PFSK-1 (cell line): ENCODE results near the gene PEMT.

Experiments used
- FOXP2 ChIP-seq: optimal IDR thresholded peaks from 2 replicates; pipeline ENCODE3; 2011; ENCODE audit warnings: borderline replicate concordance, control low read depth, inconsistent platforms; ENCODE audit not compliant: insufficient read depth; ENCODE audit errors: extremely low read length, extremely low read depth
- POLR2AphosphoS5 ChIP-seq: IDR thresholded peaks from 2 replicates; pipeline ENCODE4 v1.6.1; 2012; ENCODE audit warnings: low read depth, mild to moderate bottlenecking, control low read depth, low read length, moderate library complexity
- REST ChIP-seq, 2 experiments: IDR thresholded peaks; 2 replicates each; pipeline versions ENCODE4 v1.6.1 to v1.8.0; 2011 to 2012; ENCODE audit warnings: low read depth in 2 of 2, low read length in 2 of 2, control low read depth in 1 of 2, inconsistent platforms in 1 of 2, mild to moderate bottlenecking in 1 of 2, moderate library complexity in 1 of 2; ENCODE audit not compliant: insufficient read depth in 1 of 2
- SIN3A ChIP-seq: IDR thresholded peaks from 2 replicates; pipeline ENCODE4 v1.6.1; 2012; ENCODE audit warnings: mild to moderate bottlenecking, low read length, moderate library complexity, borderline replicate concordance; ENCODE audit not compliant: insufficient read depth
- TAF1 ChIP-seq: IDR thresholded peaks from 2 replicates; pipeline ENCODE4 v1.6.1; 2012; ENCODE audit warnings: low read length, control low read depth, borderline replicate concordance; ENCODE audit not compliant: insufficient read depth

PEMT gene

GRCh38 chr17:17460038-17460437 is 131.5 kb downstream of the PEMT start:
- no peak for TF ChIP-seq POLR2AphosphoS5
- no peak for TF ChIP-seq TAF1
- TF ChIP-seq FOXP2 = no peak
- no peak for TF ChIP-seq SIN3A
- no peak for TF ChIP-seq REST (IDR thresholded peaks at IDR 0.05; ENCODE audit: insufficient read depth in 1 of 2, low read depth in 2 of 2, low read length in 2 of 2)

GRCh38 chr17:17457680-17458079 is 133.8 kb downstream of the PEMT start:
- TF ChIP-seq TAF1 (no peak), POLR2AphosphoS5 (no peak)

GRCh38 chr17:17456251-17456650 is 135.3 kb downstream of the PEMT start:
- TF ChIP-seq POLR2AphosphoS5 (no peak), FOXP2 (no peak), REST (IDR thresholded peaks at IDR 0.05; ENCODE audit: insufficient read depth in 1 of 2, low read depth in 2 of 2, low read length in 2 of 2) (no peak), TAF1 (no peak), SIN3A (no peak)
